ENCODE data around the gene EVI2A. TPM values are rescaled to one million over a fixed set of nuclear protein-coding genes. Genes with fewer than 3 reads are reported as not detected.

Gene EVI2A
- not detected in 2 replicates for total RNA-seq

DNA sequence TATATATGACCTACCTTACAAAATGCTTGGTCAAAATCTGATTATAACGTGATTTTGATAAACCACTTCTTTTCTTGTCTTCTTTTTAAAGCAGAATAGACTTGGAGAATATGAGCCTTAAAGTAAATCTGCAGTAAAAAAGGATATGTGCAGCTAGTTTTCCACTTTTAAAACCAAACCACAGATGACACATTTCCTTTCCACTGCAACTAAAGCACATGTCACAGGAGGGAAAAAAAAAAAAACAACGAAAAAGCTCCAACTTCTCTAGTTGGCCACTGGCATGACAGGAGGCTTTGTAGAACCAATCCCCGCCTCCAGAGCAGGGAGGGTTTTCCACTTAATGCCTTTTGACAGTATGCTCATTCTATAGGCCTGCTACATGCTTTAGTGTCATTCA lies at the start of gene EVI2A:
Gene EVI2A (minus strand): TSS at position 142 of the 400 bp plus-strand sequence. CDS start 2,609 bp downstream, outside the sequence.

DNA sequence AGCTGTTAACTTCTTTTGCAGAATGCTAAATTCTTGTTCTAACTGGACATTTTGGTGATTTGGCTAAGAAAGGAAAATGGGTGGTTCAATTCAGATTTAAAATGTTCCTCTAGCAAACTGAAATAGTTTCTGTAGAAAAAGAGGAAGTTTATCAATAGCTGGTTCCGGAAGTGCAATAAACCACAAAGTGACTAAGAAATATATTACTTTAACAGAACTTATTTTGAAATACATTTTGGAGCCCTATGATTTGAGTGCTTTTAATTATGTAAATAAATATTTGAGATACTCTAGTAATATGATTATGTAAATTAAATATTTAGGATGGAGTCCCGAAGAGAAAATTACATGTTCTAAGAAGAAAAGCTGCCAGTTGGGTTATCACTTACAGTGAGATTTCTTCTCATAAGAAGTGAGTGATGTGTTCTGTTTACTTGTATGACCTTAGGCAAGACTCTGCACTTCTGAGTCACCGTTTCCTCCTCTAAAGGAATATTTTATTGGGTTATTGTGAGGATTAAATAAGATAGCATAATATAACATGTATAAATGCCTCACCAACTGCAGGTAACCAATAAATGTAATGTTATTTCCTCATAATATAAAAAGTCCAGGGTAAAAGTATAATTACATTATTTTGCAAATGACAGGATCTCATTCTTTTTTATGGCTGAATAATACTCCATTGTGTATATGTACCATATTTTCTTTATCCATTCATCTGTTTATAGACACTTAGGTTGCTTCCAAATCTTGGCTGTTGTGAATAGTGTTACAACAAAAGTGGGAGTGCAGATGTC lies 7.2 kb downstream of the EVI2A start, which contains the start of gene EVI2B:
Gene EVI2B (minus strand): TSS at position 73 of the 800 bp plus-strand sequence. CDS start 8,445 bp downstream, outside the sequence.

DNA sequence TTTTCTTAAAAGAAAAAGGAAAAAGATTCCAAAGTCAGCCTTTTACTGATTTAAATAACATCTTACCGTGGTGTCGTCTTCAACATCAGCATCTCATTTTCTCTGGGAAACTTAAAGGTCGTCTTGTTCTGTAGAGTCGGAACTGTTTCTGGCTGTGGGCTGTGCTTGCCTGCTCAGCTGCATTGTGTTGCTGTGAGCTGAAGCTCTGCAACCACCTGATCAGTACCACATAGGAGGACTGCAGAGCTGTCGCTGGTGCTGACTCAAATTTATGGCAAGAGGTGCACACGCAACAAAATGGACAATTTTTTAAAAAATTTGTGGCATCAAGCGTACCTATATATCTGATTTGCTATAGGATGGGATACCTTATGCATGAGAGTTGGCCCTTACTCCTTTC lies 24.3 kb downstream of the EVI2A start, which contains the start of gene OMG:
Gene OMG (minus strand): TSS at position 150 of the 400 bp plus-strand sequence. CDS start 908 bp downstream, outside the sequence.

Other genes with a start within 250 kb of the EVI2A start
- 51.9 and 78.9 TPM in 2 replicates for gene NF1, start 226.6 kb downstream of the EVI2A start, total RNA-seq
- gene OMG, start 24.4 kb downstream of the EVI2A start, total RNA-seq: not detected in 2 replicates
- gene EVI2B, start 7.6 kb downstream of the EVI2A start, total RNA-seq: under 0.01 TPM in 1 of 2 replicates, not detected in the other
- 12.0 and 30.3 TPM in 2 replicates for gene RAB11FIP4, start 70.1 kb upstream of the EVI2A start, total RNA-seq